ENCODE results near the gene TMC2.

TMC2 gene

DNA sequence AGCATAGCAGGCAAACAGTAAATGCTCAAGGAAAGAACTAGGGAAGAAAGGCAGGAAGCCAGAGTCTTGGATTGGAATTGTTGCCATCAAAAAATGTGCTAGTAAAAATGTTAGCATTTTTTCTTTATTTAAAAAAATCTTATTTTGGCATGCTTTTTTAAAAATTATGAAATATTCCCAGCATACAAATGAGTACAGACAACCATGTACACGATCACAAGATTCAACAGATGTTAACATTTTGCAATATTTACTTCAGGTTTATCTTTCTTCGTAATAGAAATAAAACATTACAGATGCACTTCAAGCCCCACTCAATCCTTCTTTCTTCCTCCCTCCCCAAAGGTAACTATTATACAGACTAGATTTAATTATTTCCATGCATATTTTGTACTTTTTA is 88.7 kb downstream of the TMC2 start:
- Histone ChIP-seq H3K36me3 (no peaks in the 10 kb centered on the region), H3K4me3 (ENCODE audit: low read depth, low read length) (no peak overlapping the region), H3K9me3 (no peaks in the 10 kb centered on the region), H3K27me3 (no peaks in the 10 kb centered on the region), H3K4me1 (no peaks in the 10 kb centered on the region)
- TF ChIP-seq, protein P1, sequence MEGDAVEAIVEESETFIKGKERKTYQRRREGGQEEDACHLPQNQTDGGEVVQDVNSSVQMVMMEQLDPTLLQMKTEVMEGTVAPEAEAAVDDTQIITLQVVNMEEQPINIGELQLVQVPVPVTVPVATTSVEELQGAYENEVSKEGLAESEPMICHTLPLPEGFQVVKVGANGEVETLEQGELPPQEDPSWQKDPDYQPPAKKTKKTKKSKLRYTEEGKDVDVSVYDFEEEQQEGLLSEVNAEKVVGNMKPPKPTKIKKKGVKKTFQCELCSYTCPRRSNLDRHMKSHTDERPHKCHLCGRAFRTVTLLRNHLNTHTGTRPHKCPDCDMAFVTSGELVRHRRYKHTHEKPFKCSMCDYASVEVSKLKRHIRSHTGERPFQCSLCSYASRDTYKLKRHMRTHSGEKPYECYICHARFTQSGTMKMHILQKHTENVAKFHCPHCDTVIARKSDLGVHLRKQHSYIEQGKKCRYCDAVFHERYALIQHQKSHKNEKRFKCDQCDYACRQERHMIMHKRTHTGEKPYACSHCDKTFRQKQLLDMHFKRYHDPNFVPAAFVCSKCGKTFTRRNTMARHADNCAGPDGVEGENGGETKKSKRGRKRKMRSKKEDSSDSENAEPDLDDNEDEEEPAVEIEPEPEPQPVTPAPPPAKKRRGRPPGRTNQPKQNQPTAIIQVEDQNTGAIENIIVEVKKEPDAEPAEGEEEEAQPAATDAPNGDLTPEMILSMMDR (IDR thresholded peaks at IDR 0.05; ENCODE audit: low read depth, low read length) = no peak
- DNase-seq = no peak

DNA sequence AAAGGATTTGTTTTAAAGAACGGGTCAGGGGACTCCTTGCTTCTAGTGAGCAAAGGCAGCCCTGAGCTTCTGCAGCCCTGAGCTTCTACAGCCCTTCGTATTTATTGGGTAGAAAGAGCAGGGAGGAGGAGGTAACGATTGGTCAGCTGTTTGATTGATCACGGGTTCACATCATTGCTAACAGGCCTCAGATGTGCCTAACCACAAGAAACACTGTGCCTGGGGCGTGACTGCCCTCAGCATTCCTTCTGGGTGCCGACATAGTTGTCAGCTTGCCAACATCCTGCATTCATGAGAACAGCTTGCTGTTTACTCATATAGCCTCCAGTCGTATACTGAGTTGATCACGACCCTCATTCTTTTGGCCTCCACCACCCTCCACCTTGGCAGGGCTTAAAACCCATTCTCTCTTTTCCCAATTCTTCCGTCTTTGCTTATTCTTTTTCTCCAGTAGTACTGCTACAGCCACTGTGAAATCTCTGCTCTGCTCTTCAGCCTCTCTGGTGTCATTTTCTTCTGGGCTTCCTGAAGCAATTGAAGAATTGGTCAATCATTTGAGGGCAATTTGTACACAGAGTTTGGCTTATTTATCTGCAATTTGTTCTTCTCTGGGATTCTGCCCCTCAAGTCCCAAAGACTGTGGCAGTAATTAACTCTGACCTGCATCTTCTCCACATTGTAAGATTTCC is 90.6 kb downstream of the TMC2 start:
- Histone ChIP-seq H3K27me3 (no peaks in the 10 kb centered on the region), H3K4me1 (no peaks in the 10 kb centered on the region), H3K36me3 (no peaks in the 10 kb centered on the region), H3K9me3 (no peaks in the 10 kb centered on the region), H3K4me3 (ENCODE audit: low read depth, low read length) (no peak overlapping the region)
- DNase-seq = peak; percentile 10
- TF ChIP-seq, protein P1 (IDR thresholded peaks at IDR 0.05; ENCODE audit: low read depth, low read length) = no peak

DNA sequence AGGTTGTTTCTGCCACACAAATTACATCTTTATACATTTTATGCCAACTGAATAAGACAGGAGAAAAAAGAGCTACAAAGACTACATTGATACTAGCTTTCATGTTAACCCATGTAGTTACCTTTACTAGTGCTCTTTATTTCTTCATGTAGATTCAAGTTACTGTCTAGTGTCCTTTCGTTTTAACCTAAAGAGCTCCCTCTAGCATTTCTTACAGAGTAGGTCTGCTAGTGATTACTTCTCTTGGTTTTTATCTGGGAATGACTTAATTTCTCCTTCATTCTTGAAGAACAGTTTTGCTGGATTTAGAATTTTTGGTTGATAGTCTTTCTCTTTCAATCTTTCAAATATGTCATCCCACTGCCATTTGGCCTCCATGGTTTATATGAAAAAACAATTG is 94.9 kb downstream of the TMC2 start:
- H3K4me1 ChIP-seq = no peaks in the 10 kb centered on the region
- H3K36me3 ChIP-seq = no peaks in the 10 kb centered on the region
- no peak overlapping the region for H3K4me3 ChIP-seq (ENCODE audit: low read depth, low read length)
- H3K27me3 ChIP-seq = no peaks in the 10 kb centered on the region
- TF ChIP-seq, protein P1 (IDR thresholded peaks at IDR 0.05; ENCODE audit: low read depth, low read length) = peak; percentile 32; the same call in 1 of the 2 replicates
- DNase-seq = no peak
- H3K9me3 ChIP-seq = no peaks in the 10 kb centered on the region

DNA sequence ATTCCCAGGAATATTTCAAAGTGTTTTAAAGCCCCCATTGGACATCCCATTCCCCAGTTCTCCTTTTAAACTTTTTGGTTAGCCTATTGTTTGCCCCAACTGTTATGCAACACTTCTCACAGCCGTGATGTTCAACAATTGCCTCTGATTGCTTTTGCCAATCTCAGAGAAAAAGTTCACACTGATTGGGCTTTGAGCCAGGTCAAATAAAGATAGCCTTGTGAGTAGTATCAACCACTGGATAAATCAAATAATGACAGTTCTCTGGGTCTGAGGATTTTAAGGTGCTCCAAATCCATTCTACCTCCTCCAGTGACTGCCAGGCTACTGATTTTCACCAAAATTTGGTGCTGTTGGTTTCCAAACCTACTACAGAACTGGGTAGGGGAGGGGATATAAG is 97.0 kb downstream of the TMC2 start:
- H3K4me3 ChIP-seq (ENCODE audit: low read depth, low read length) = no peak overlapping the region
- DNase-seq = no peak
- H3K9me3 ChIP-seq = no peaks in the 10 kb centered on the region
- no peaks in the 10 kb centered on the region for H3K27me3 ChIP-seq
- no peaks in the 10 kb centered on the region for H3K36me3 ChIP-seq
- H3K4me1 ChIP-seq = no peaks in the 10 kb centered on the region
- TF ChIP-seq, protein P1 (IDR thresholded peaks at IDR 0.05; ENCODE audit: low read depth, low read length) = no peak

DNA sequence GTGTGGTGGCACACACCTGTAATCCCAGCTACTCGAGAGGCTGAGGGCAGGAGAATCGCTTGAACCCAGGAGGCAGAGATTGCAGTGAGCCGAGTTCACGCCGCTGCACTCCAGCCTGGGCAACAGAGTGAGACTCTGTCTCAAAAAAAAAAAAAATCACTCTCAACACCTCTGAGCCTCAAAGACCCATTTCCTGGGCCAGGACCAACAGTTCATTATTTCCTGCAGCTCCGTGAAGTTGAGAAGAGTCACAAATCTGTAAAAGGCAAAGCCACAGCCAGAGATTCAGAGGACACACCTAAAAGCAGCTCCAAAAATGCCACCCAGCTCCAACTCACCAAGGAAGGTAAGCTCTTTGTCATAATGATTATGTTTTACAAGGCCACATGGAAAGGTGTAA is 100.9 kb downstream of the TMC2 start:
- TF ChIP-seq, protein P1 (IDR thresholded peaks at IDR 0.05; ENCODE audit: low read depth, low read length) = no peak
- DNase-seq = no peak
- Histone ChIP-seq H3K36me3 (no peaks in the 10 kb centered on the region), H3K4me3 (ENCODE audit: low read depth, low read length) (no peak overlapping the region), H3K27me3 (no peaks in the 10 kb centered on the region), H3K9me3 (no peaks in the 10 kb centered on the region), H3K4me1 (no peaks in the 10 kb centered on the region)

DNA sequence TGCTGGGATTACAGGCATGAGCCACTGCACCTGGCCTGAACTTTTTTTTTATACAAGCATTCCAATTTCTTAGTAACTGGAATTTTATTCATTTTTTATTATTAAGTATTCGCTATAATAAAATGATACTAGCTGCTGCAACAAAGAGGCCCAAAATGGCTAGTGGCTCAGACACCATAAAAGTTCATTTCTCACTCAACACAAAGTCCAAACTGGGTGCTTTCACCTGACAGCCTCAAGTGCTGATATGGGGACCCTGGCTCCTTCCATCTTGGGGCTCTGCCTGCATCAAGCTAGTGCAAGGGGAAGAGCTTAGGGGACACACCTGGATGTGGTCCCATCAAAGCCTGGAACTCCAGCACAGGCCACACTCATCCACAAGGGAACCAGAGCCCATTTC is 103.9 kb downstream of the TMC2 start:
- Histone ChIP-seq H3K27me3 (no peaks in the 10 kb centered on the region), H3K36me3 (no peaks in the 10 kb centered on the region), H3K4me1 (no peaks in the 10 kb centered on the region), H3K9me3 (no peaks in the 10 kb centered on the region), H3K4me3 (ENCODE audit: low read depth, low read length) (no peak overlapping the region)
- no peak for DNase-seq
- TF ChIP-seq, protein P1 (IDR thresholded peaks at IDR 0.05; ENCODE audit: low read depth, low read length) = no peak

Measured in BE2C (cell line).